ENCODE measurements around the gene SPATA12.

Gene SPATA12

GRCh38 chr3:57060089-57060821 is at the start of gene SPATA12:
Gene SPATA12, plus strand, starts transcription at chr3:57060664. Its CDS starts 13,031 bp downstream, at chr3:57073695.
- no peak for DNase-seq

DNA sequence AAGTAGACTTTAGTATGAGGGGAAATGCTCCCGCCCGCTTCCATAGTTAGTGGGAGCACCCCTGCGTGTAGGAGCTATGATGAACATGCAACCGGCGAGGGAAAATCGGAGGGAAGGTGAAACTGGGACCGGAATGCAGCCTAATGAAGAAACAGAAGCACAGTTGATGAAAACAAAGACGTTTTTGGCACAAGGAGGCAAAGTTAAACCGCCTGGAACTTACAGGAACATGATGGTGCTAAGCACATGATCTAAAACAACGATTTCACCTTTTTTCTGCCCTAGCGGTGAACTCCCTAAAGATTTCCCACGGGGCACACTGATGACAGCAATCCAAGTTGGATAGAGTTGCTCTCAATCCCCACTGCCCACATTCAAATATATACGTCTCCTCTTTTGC is 49.4 kb upstream of the SPATA12 start:
- DNase-seq: no peak

- no peak for DNase-seq
Measured at GRCh38 chr3:57012847-57013246, 47.6 kb upstream of the SPATA12 start.

- no peak for DNase-seq
Measured at GRCh38 chr3:57015350-57015729, 45.1 kb upstream of the SPATA12 start.

DNA sequence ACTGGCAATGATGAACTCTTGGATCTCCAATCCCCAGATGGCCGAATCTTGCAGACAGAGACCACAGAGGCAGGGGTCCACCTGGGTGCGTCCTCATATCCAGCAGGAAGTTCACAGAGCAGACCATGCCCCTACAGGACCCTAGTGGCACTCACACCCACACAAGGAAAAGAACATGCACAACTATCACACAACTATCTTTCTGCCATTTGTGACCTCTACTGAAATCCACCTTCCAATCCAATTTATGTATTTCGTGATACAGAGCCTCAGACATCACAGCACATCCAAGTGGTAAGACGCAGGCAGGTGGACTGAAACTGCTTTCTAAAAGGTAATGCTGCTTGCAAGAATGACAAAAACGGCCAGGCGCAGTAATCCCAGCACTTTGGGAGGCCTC is 44.6 kb upstream of the SPATA12 start:
- no peak for DNase-seq

DNA sequence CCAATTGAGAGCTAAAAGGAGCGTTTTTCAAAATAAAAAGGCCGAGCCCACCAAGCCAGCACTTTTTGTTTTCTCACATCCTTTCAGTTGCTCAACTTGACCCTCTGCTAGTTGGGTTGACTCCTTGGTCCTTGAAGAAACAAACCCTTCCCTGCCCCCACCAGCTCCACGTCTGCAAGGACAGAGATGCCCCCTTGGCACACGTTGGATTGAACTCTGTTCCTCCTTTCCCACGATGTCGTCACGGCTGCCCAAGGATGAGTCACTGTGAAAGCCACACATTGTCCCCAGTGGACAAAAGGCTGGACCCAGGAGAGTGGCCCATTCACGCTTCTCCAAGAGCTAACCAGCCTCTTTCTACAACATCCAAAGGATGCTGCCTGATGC is 43.0 kb upstream of the SPATA12 start:
- DNase-seq: no peak

DNA sequence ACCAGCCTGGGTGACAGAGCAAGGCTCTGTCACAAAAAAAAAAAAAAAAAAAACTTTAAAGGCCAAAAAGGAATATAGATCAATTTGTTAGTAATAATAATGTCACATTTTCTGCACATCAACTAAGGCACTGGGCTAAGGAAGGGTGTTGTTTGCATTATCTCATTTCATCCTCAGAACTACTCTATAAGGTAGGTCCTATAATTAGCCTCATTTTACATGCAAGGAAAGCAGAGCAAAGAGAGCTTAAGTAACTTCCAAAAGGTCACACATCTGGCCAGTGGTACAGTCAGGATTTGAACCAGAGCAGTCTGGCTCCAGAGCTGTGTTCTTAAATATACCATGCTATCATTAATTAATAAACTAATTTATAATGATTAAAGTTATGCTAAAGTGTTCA is 42.2 kb upstream of the SPATA12 start:
- DNase-seq: no peak

DNA sequence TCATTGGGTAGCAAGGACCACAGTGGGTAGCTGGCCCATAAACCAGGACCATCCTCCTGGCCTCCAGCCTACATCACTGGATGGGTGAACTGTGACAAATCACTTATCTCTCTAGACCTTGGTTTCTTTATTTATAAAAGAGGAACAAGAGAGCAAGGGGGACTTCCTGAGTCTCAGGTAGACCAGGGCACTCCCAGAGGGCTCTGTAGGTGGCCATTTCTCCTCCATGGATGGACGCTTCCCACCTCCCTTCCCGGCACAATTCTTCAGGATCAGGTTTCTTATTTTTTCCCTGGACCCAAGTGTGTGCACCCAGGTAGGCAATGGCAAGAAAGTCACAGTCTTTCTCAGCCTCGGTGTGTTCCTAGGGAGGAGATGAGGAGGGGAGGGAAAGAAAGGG is 41.4 kb upstream of the SPATA12 start:
- no peak for DNase-seq

GRCh38 chr3:57025237-57025636 is 35.2 kb upstream of the SPATA12 start:
- DNase-seq: no peak

DNA sequence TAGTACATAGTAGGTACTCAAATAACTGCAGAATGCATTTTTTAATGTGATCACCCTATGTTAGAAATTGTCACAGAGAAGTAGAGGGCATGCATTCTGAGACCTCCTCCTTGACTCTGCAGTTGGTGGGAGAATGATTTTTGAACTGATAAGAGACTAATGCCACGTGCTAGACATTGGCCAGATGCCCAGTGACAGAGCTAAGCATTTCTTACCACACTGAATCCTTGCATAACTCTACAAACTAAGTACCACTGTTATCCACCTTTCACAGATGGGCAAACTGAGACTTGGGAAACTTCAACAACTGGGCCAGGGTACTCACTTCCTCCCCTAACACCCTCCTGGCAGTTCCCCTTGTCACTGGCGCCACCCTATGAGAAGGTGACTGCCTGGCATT is 33.5 kb upstream of the SPATA12 start:
- DNase-seq: no peak

DNA sequence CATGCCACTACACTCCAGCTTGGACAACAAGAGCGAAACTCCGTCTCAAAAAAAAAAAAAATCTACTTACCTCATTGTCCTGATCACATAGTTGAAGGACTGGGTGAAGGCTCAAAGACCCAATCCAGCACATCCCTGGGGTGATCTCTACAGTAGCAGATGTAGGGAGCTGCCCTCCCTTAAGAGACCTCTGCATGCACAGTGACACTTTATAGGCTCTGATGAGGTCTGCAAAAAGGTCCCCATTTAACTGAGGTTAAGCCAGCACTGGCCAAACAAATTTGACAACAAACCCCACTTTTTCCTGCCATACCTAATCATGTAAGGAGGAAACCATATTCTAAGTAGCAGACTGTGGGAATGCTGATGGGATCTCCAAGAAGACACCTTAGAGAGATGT is 31.1 kb upstream of the SPATA12 start:
- DNase-seq: no peak

GRCh38 chr3:57029924-57030323 is 30.5 kb upstream of the SPATA12 start:
- DNase-seq: no peak

GRCh38 chr3:57030721-57031120 is 29.7 kb upstream of the SPATA12 start:
- no peak for DNase-seq

GRCh38 chr3:57031631-57032541 is 28.6 kb upstream of the SPATA12 start:
- DNase-seq: no peak

DNA sequence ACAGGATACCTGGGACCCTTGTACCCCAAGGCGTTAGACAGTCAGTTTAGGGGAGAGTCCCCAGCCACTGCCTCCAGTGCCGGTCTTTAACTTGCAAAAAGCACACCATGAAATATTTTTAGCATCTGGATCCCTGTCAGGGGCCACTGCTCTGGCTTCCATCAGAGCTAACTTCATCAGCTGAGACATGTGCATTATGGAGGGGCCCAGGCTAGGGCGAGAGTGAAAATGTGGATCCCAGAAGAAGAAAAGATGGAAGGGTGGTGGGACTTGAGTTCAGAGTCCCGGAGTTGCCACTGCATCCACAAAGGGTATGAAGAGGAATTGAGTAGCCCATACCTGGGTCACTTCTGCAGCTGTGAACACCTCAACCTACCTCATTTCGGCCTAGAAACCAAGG is 23.5 kb upstream of the SPATA12 start:
- DNase-seq: no peak

GRCh38 chr3:57038466-57039164 is 21.8 kb upstream of the SPATA12 start:
- DNase-seq: no peak

DNA sequence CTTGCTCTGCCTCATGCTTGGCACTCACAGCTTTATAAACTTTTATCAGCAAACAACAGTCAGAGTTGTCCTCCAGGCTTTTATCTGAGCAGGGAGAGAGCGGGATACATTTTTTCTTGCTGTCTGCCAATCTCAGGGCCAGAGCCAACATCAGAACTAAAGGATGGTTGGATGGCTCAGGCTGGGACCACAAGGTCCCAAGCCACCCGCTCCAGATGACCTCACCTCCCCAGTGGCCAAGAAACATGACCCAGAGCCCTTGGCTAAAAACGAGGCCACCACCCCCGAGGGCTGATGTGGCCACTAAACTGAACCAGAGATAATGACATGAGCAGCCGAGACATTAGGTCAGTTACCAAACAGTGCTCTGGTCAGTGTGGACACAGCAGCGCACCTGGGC is 18.8 kb upstream of the SPATA12 start:
- no peak for DNase-seq

DNA sequence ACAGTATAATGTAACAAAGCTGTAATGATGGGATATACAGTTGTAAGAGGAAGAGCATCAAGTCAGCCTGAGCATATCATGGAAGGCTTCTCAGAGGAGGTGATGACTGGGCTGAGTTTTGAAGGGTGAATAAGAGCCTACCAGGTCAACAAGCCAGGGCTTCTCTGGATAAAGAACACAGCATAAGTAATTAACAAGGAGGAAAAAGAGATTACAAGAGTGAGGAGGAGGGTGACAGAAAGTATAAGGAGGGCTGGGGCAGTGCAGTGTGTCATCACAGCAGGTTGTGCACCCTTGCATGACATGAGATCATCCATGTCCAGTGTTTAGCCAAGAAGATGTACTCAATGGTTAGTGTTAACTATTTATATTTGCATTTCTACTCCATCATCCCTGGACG is 16.9 kb upstream of the SPATA12 start:
- DNase-seq: no peak

- DNase-seq: no peak
Measured at GRCh38 chr3:57046101-57046765, 14.2 kb upstream of the SPATA12 start.

DNA sequence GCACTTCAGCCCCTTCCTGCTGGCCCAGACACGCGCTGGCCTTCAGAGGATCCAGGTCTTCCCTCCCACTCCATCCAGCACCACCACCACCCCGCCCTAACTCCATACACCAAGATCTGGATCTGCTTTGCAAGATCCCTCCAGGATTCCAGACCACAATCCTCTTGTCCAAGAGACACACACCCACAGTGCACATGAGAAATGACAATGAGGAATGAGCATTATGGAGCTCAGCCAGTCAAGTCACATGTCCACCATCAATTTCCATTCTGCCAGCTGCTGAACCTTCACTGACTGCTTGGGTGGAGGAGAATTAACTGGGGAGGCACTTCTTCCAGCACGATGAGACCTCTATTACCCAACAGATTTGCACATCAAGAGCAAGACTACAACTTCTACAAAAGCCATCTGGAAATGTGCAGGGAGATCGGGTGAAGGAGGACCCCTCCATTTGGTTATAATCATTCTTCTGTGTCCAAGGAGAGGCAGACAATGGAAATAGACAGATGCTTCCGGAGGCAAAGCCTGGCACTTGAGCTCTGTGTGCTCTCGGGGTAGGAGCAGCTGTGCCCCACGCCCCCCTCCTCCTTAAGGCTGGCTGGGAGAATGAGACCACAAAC is 12.3 kb upstream of the SPATA12 start:
- no peak for DNase-seq

- DNase-seq: no peak
Measured at GRCh38 chr3:57048728-57049127, 11.7 kb upstream of the SPATA12 start.

- no peak for DNase-seq
Measured at GRCh38 chr3:57052662-57053061, 7.8 kb upstream of the SPATA12 start.

GRCh38 chr3:57053122-57053521 is 7.3 kb upstream of the SPATA12 start:
- DNase-seq: no peak
